CD4-positive, alpha-beta T cell (primary cell): Measurements from ENCODE around the gene GABPB1. TPM values are rescaled to one million over a fixed set of nuclear protein-coding genes. Genes with fewer than 3 reads are reported as not detected.

Experiments
- ATAC-seq: fragments of 200-7000 bp; cut with Tn5 transposase; one replicate; pipeline ENCODE4 v1.10.0; 2022; ENCODE audit warnings: mild to moderate bottlenecking; ENCODE audit not compliant: poor library complexity
- CTCF ChIA-PET: fragments of 350-600 bp; sonication (Branson Sonifier 250); formaldehyde crosslinking; loops from one replicate; lab custom pipeline; 2021; ENCODE audit warnings: antibody characterized with exemption, inconsistent platforms; lab: Charles Lee
- POLR2A ChIA-PET: fragments of 350-600 bp; sonication (Branson Sonifier 250); formaldehyde crosslinking; loops from one replicate; lab custom pipeline; 2021; ENCODE audit warnings: antibody characterized with exemption, inconsistent platforms; lab: Charles Lee
- DNase-seq, 14 experiments: peaks; one replicate each; pipeline ENCODE4 v3.0.0-alpha.2; 2013 to 2020; ENCODE audit warnings: mixed read lengths in 2 of 14
- H3K27ac ChIP-seq, 2 donors: one replicate each; pipeline versions ENCODE4 v1.5.1 to v1.7.0; 2013; ENCODE audit warnings: low read length in 2 of 2, low read depth in 1 of 2, mild to moderate bottlenecking in 1 of 2
- H3K27me3 ChIP-seq, 2 experiments: 1 replicate in 1 of 2; 2 replicates in 1 of 2; pipeline versions ENCODE4 v1.6.1 to v1.7.0; 2013; ENCODE audit warnings: low read length in 2 of 2, control low read depth in 1 of 2, mild to moderate bottlenecking in 1 of 2, moderate library complexity in 1 of 2; ENCODE audit not compliant: insufficient read depth in 2 of 2, control insufficient read depth in 1 of 2
- H3K36me3 ChIP-seq: one replicate; pipeline ENCODE4 v1.6.1; 2013; ENCODE audit warnings: low read length, control low read depth; ENCODE audit not compliant: insufficient read depth
- H3K4me1 ChIP-seq: one replicate; pipeline ENCODE4 v1.6.1; 2013; ENCODE audit warnings: low read length, control low read depth; ENCODE audit not compliant: insufficient read depth
- H3K4me3 ChIP-seq: one replicate; pipeline ENCODE4 v1.5.1; 2013; ENCODE audit warnings: mild to moderate bottlenecking, low read length, moderate library complexity
- H3K9me3 ChIP-seq, 2 experiments: 1 replicate in 1 of 2; 2 replicates in 1 of 2; pipeline versions ENCODE4 v1.6.1 to v1.7.0; 2013; ENCODE audit warnings: low read length in 2 of 2, mild to moderate bottlenecking in 2 of 2, control low read depth in 1 of 2, moderate library complexity in 1 of 2; ENCODE audit not compliant: control insufficient read depth in 1 of 2, insufficient read depth in 1 of 2
- H3K27ac Mint-ChIP-seq: one replicate; pipeline ENCODE4 v1.8.0; 2020; ENCODE audit warnings: mixed read lengths
- H3K27me3 Mint-ChIP-seq: one replicate; pipeline ENCODE4 v1.8.0; 2021; ENCODE audit warnings: mixed read lengths
- H3K36me3 Mint-ChIP-seq: one replicate; pipeline ENCODE4 v1.8.0; 2021; ENCODE audit warnings: low read depth, mixed read lengths
- H3K4me1 Mint-ChIP-seq: one replicate; pipeline ENCODE4 v1.8.0; 2021; ENCODE audit warnings: low read depth, mixed read lengths
- H3K4me3 Mint-ChIP-seq: one replicate; pipeline ENCODE4 v1.8.0; 2020; ENCODE audit warnings: mild to moderate bottlenecking, mixed read lengths
- H3K9me3 Mint-ChIP-seq: one replicate; pipeline ENCODE4 v1.8.0; 2020; ENCODE audit warnings: mixed read lengths
- intact Hi-C, 2 experiments: fragments of 100-400 bp; cut with DNase I in 1 of 2; cut with micrococcal nuclease in 1 of 2; formaldehyde crosslinking; loops; one replicate each; pipeline versions ENCODE4 v1.15.1 to v1.9.0; 2023 to 2025; cut with DNase I, micrococcal nuclease
- total RNA-seq, 174 experiments: library from RNA in 2 of 174; stranded (reverse) in 2 of 174; gene quantifications; one replicate each; pipeline ENCODE4 v1.2.3 and lab custom pipeline; 2021 to 2026
- TF ChIP-seq, protein P1 (sequence below): fragments of 200-600 bp; IDR thresholded peaks from one replicate; pipeline ENCODE4 v1.8.0; 2022; ENCODE audit warnings: antibody characterized with exemption, mild to moderate bottlenecking

The GABPB1 gene
- total RNA-seq, 2 experiments from 2014 or later = 25.7 to 27.1 TPM

- peaks cover 8% of the 10 kb centered on the region for H3K4me1 Mint-ChIP-seq
- no peak overlapping the region for H3K27ac Mint-ChIP-seq
- CTCF ChIA-PET = no interaction called here
- POLR2A ChIA-PET = no interaction called here
- H3K9me3 Mint-ChIP-seq = no peaks in the 10 kb centered on the region
- H3K36me3 ChIP-seq = no peaks in the 10 kb centered on the region
- no peak for DNase-seq
- H3K9me3 ChIP-seq = no peaks in the 10 kb centered on the region
- no peak overlapping the region for H3K4me3 Mint-ChIP-seq
- no peaks in the 10 kb centered on the region for H3K27me3 ChIP-seq
- TF ChIP-seq, protein P1, sequence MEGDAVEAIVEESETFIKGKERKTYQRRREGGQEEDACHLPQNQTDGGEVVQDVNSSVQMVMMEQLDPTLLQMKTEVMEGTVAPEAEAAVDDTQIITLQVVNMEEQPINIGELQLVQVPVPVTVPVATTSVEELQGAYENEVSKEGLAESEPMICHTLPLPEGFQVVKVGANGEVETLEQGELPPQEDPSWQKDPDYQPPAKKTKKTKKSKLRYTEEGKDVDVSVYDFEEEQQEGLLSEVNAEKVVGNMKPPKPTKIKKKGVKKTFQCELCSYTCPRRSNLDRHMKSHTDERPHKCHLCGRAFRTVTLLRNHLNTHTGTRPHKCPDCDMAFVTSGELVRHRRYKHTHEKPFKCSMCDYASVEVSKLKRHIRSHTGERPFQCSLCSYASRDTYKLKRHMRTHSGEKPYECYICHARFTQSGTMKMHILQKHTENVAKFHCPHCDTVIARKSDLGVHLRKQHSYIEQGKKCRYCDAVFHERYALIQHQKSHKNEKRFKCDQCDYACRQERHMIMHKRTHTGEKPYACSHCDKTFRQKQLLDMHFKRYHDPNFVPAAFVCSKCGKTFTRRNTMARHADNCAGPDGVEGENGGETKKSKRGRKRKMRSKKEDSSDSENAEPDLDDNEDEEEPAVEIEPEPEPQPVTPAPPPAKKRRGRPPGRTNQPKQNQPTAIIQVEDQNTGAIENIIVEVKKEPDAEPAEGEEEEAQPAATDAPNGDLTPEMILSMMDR = no peak
- H3K4me1 ChIP-seq = peaks cover 7% of the 10 kb centered on the region
- no peak for ATAC-seq
- intact Hi-C loops = no loop called here
- H3K27ac ChIP-seq = no peak overlapping the region
- no peaks in the 10 kb centered on the region for H3K36me3 Mint-ChIP-seq
- peaks cover 6% of the 10 kb centered on the region for H3K27me3 Mint-ChIP-seq
- no peak overlapping the region for H3K4me3 ChIP-seq
Observed at GRCh38 chr15:50267577-50267976, 87.4 kb downstream of the GABPB1 start.

DNA sequence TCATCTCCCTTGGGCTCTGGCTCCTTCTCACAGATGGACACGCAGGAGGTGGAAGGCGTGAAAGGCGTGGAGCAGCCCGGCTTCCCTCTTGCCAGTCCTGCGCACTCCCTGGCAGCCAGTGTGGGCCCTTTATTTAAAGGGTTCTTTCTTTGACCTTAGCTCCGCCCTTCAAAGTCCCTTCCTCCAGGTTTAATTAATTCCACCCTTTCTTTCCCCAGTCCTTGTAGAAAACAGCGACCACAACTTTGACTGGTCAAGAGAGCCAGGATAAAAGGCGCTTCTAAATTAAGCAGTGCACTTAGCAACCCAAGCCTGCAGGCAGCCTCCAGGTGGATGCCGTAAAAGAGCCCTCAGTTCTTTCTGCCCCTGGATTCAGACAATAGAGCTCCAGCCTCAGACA lies 89.4 kb downstream of the GABPB1 start, which contains the start of gene HDC:
TSS of gene HDC (minus strand) at position 107 of the 400 bp plus-strand sequence. CDS start at position 4, 103 bp downstream.
- Mint-ChIP-seq H3K36me3 (no peaks in the 10 kb centered on the region), H3K27me3 (peaks cover 6% of the 10 kb centered on the region), H3K4me1 (peaks cover 22% of the 10 kb centered on the region), H3K9me3 (no peaks in the 10 kb centered on the region), H3K27ac (no peak within 1 kb of the TSS), H3K4me3 (no peak within 1 kb of the TSS)
- peaks cover 15% of the 10 kb centered on the region for H3K4me1 ChIP-seq
- H3K27ac ChIP-seq = no peak within 1 kb of the TSS
- CTCF ChIA-PET = no interaction called here
- POLR2A ChIA-PET = no interaction called here
- DNase-seq (no peak), ATAC-seq (no peak)
- no peaks in the 10 kb centered on the region for H3K36me3 ChIP-seq
- intact Hi-C loops = no loop called here
- H3K9me3 ChIP-seq = no peaks in the 10 kb centered on the region
- TF ChIP-seq, protein P1 = no peak
- no peaks in the 10 kb centered on the region for H3K27me3 ChIP-seq
- no peak within 1 kb of the TSS for H3K4me3 ChIP-seq

- no peak overlapping the region for H3K27ac Mint-ChIP-seq
- DNase-seq (peak in 5 of 14 experiments; percentile 9 to 66 (median 42)), ATAC-seq (peak; percentile 60)
- H3K9me3 Mint-ChIP-seq = no peaks in the 10 kb centered on the region
- TF ChIP-seq, protein P1 = no peak
- no peaks in the 10 kb centered on the region for H3K36me3 Mint-ChIP-seq
- no peak overlapping the region for H3K4me3 Mint-ChIP-seq
- Histone ChIP-seq H3K4me1 (peaks cover 22% of the 10 kb centered on the region), H3K4me3 (no peak overlapping the region), H3K27me3 (no peaks in the 10 kb centered on the region), H3K9me3 (no peaks in the 10 kb centered on the region), H3K36me3 (no peaks in the 10 kb centered on the region), H3K27ac (no peak overlapping the region)
- ChIA-PET CTCF (no interaction called here), POLR2A (interaction anchor here (0.7 to 1.5 kb wide), 2 partner anchors 91 to 93 kb away, joined by 3 to 4 read pairs; partner anchors contain the start of gene GABPB1)
- H3K4me1 Mint-ChIP-seq = peaks cover 27% of the 10 kb centered on the region
- H3K27me3 Mint-ChIP-seq = peaks cover 6% of the 10 kb centered on the region
- intact Hi-C loops = no loop called here
Observed at GRCh38 chr15:50262533-50262932, 92.5 kb downstream of the GABPB1 start.
